HG02588 (cell line): ENCODE results near the gene PATL1.
"Not testable (repeated sequence)": the region's sequence is repeated elsewhere in the genome, so short reads cannot be mapped to it uniquely, and the experiment has no call there.

Experiments
- ATAC-seq: cut with Tn5 transposase; IDR thresholded peaks from one replicate; pipeline ENCODE4 v1.9.1; 2021; ENCODE audit warnings: mild to moderate bottlenecking, moderate library complexity; ENCODE audit not compliant: unreplicated experiment

Gene PATL1

DNA sequence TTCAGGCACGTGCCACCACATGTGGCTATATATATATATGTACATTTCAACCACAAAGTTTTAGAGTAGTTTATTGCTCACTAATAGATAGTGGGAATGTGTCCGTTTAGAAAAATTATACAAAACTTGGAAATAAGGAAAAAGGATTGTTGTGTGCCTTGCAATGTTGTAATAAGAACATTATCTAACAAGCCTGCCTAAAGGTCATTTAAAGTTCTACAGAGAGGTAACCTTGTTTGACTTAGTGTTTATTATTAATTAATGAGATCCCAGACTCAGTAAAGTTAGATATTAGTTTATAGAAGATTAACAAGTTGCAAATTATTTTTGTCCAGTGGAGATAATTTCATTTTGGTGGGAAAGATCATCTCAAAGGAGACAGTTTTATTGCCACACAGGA, 5.5 kb upstream of the PATL1 start:
- no peak for ATAC-seq

GRCh38 chr11:59673291-59673690, 4.5 kb upstream of the PATL1 start:
- no peak for ATAC-seq

- no peak for ATAC-seq
These were observed 2.6 kb upstream of the PATL1 start for GRCh38 chr11:59671471-59671870.

DNA sequence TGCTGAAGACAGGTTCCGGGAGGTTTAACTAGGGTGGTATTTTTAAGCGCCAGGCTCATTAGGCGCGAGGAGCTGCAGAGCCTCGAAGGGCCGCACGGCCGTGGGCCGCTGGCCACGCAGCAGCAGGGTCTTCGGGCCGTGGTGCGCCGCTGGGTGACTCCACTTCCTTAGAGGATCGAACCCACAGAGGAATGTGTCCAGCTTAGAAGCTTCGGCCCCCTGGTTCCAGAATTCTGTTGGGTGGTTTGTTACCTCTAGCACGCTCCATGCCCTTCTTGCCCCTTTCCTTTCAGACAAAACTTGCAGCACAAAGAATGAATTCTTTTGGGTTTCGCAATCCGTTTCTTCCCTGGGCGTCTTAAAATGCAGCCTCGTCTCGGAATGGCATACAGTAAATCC, 773 bp upstream of the PATL1 start:
- peak; percentile 16 for ATAC-seq

DNA sequence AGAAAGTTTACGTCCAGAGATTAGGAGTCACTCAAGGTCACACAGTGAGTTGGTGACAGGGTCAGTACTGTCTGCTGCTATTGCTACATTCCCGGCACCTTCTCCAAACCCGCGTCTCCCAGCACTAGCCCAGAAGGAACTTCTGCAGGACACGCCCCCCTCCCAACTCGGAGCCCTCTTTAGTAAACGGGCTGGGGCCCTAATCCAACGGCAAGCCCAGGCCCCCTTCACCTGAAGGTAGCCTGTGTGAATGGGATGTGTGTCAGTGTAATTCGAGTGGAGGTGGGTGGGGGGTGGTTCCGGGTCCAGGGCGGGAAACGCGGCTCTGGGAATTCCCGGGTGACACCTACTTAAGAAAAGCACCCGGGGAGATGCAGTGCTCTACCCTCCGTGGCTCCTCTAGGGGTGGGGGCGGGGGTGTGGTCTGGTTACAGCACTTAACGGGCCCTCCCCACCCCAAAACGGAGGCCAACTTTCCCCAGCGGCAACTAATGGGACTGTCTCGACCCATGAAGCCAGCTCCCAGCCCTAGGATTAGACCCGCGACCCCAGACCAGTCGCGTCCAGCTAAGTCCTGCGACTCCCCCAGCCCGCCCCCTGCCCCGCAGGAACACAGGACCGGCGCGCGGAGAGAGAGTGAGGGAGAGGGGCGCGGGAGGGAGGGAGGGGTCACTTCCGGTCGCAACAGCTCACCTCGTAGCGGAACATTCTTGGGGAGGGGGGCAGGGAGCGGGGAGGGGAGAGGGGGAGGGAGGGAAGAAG, 468 bp downstream of the PATL1 start:
- ATAC-seq, result peak; percentile 13

GRCh38 chr11:59667812-59668187, 1.0 kb downstream of the PATL1 start:
- ATAC-seq, result no peak

GRCh38 chr11:59666969-59667368, 1.9 kb downstream of the PATL1 start:
- no peak for ATAC-seq

- no peak for ATAC-seq
These were observed 8.2 kb downstream of the PATL1 start for GRCh38 chr11:59660621-59661020.

- ATAC-seq, result no peak
These were observed 8.9 kb downstream of the PATL1 start for GRCh38 chr11:59659981-59660380.

- ATAC-seq, result no peak
These were observed 10.8 kb downstream of the PATL1 start for GRCh38 chr11:59658036-59658435.

DNA sequence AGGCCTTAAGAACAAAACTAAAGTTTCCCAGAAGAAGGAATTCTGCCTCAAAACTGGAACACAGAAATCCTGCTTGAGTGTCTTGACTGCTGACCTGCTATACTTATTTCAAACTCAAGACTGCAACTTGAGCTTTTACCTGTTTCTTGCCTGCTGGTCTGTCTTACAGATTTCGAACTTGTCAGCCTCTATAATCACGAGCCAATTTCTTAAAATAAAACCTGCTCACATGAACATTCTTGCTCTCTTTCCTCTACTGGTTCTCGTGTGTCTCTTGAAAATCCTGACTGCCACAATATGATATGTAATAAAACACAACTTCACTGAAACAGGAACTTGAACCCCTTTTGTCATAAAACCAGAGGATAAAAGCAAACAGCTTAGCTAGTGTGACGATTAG, 13.9 kb downstream of the PATL1 start:
- ATAC-seq, result no peak

DNA sequence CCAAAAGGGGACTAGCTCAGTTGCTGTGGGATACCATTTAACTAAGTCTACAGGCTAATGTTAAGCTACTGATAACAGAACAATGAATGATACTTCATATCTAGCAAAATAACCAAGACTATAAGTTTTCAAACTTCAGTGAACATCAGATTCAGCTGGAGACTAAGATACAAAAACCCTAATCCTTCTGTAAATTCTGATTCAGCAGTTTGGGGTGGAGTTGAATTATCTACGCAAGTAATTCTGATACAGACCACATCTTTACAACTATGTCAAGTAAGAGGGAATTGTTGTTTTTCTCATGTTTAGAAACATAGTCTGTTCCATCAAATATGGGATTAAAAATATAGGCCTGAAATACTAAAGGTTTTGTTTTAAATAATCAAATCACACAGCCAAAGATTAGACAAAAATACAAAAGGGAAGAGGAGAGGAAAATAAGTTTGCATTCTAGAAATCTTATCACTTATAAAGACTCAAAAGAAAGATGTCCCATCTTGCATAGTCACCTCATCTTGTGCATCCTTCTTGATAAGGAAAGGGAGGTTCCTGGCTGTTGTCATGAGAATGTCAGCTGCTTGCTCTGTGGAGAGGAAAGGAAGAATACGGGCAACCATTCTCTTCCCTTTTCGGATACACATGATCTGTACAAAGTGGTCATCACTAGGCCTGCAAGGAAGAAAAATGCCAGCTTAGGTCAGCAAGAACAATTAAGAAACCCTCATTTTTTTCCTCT, 21.4 kb downstream of the PATL1 start:
- no peak for ATAC-seq

- ATAC-seq, result no peak
These were observed 24.3 kb downstream of the PATL1 start for GRCh38 chr11:59644528-59644927.

DNA sequence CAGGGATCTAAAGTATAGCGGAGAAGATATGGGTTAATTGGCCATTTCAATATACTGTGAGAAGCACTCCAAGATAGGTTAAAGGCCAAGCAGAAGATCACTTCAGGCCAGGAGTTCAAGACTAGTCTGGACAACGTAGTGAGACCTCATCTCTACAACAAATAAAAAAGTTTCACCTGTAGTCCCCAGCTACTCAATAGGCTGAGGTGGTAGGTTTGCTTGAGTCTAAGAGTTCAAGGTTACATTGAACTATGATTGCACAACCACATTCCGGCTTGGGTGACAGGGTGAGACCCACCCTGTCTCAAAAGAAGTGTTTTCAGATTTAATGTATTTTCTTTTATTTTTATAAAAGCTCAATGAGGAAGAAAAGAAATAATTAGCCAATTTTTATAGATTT, 25.4 kb downstream of the PATL1 start:
- ATAC-seq, result no peak

GRCh38 chr11:59641156-59641555, 27.7 kb downstream of the PATL1 start:
- no peak for ATAC-seq

DNA sequence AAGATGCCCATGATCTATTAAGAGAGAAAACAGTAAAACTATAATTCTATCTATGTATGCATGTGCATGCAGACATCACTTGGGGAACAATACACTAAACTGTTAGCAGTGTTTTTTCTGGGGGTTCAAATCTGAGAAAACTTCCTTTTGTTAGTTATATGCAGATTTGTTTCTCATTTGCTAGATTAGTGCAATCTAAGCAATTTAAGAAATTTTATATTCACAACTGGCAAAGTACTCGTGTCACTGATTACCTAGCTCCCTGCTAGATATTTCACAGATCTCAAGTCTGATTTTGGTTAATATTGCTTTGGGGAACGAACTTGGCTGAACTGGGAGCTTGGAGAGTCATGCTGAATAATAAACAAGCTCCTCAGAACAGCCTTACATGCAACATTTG, 38.3 kb downstream of the PATL1 start:
- ATAC-seq, result no peak

DNA sequence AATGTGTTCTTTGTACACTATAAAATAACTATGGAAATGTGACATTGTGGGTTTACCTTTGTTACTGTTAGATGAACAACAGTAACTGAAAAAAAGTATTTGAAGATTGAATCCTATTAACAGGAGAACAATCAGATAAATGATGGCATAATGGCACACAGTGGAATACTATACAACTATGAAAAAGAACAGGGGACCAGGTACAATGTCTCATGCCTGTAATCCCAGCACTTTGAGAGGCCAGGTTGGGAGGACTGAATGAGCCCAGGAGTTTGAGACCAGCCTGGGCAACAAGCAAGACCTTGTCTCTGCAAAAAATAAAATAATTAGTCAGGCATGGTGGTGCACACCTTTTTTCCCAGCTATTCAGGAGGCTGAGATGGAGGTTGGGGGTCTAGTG, 38.8 kb downstream of the PATL1 start:
- no peak for ATAC-seq

GRCh38 chr11:59626969-59627368, 41.9 kb downstream of the PATL1 start:
- not testable (repeated sequence) for ATAC-seq

DNA sequence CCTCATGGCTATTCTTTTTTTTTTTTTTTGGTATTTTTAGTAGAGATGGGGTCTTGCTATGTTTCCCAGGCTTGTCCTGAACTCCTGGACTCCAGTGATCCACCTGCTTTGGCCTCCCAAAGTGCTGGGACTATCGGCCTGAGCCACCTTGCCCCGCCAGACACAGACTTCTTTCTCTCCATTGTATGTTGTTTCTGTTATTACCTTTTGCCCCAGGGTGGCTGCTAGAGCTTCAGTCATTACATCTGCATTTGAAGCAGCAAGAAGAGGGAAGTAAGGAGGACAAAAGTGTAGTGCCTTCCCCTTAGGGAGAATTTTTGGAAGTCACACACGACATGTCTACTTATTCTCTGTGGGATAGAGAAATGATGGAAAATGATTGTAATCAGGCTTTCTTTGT, 43.1 kb downstream of the PATL1 start:
- ATAC-seq, result no peak

DNA sequence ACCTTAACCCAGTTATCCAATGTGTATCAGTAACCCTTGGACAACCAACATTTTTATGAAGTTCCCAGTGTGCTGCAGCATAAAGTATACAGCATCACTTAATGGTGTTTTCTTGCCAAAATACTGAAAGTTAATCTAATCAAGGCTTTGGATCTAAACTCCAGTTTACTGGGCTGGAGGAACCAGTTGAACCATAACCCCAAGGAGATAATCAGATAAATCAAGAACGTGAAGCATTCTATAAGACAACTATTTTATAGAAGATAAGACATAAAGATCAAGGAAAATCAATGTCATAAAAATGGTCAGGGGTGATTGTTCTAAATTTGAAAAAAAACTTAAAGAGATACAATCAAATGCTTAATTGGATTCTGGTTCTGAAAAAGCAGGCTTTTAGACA, 51.0 kb downstream of the PATL1 start:
- no peak for ATAC-seq

DNA sequence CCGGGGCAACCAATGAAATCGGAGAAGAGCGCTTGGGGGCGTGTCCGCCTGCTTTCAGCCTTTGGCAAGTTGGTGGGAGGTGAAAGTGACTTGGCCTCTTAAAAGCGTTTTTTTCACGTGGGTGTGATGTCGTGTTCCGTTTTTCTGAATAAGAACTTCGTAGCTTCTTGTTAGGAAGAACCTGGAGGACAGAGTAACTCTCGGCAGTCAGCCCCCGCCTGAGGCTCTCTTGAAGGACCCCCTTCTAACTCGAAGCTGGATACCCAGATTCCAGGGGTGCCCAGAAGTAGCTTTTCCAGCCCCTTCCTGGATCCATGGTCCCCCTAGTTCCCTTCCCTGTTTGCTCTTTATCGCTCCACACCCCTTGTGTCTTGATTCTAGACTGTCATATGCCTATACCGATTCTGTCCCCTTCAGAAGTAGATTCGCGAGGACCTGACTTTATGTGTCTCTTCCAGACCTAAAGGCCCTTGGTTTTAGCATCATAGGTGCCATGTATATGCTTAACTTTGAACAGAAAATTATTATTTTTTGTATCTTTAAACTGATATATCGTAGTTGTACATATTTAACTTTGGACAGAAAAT, 52.3 kb downstream of the PATL1 start:
- ATAC-seq, result no peak
